GM12878 (cell line): ENCODE measurements around the gene NCMAP. TPM values are rescaled to one million over a fixed set of nuclear protein-coding genes. Genes with fewer than 3 reads are reported as not detected.

Experiments
- ATAC-seq: fragments of 200-7000 bp; cut with Tn5 transposase; 3 replicates; pipeline ENCODE4 v1.9.1; 2020; ENCODE audit warnings: mild to moderate bottlenecking, moderate library complexity
- BruUV-seq: library from RNA; stranded (reverse); fragments of 400-500 nt; replicated peaks from 2 replicates; lab custom pipeline; 2021; lab: Mats Ljungman, UMichigan
- CTCF ChIA-PET: fragments of 300-600 bp; sonication (Branson Sonifier 250); formaldehyde crosslinking; extraction: SDS; loops from one replicate; lab custom pipeline; 2021; ENCODE audit warnings: inconsistent platforms; lab: Yijun Ruan, JAX
- POLR2A ChIA-PET: fragments of 350-600 bp; formaldehyde crosslinking; extraction: SDS; loops from one replicate; lab custom pipeline; 2021; ENCODE audit warnings: inconsistent platforms; lab: Charles Lee
- RAD21 ChIA-PET: fragments of 300-600 bp; sonication (Branson Sonifier 250); formaldehyde crosslinking; loops from one replicate; lab custom pipeline; 2023; ENCODE audit warnings: antibody characterized with exemption; ENCODE audit not compliant: unreplicated experiment; lab: Charles Lee
- SMC1A ChIA-PET: fragments of 300-600 bp; sonication (Branson Sonifier 250); formaldehyde crosslinking; loops from one replicate; lab custom pipeline; 2023; ENCODE audit not compliant: unreplicated experiment, uncharacterized antibody; lab: Charles Lee
- DNase-seq: peaks from one replicate; pipeline ENCODE4 v3.0.0-alpha.2; 2011; ENCODE audit warnings: low read depth, low spot score
- FAIRE-seq: peaks from 3 replicates; lab custom pipeline; 2011; peaks lifted over from hg19 to GRCh38; lab: Jason Lieb, UNC
- H2AFZ ChIP-seq: 2 replicates; pipeline ENCODE4 v1.6.0; 2011; ENCODE audit warnings: low read depth, low read length, control low read depth; ENCODE audit not compliant: control insufficient read depth
- H3K27ac ChIP-seq: 2 replicates; pipeline ENCODE4 v1.5.1; 2011; ENCODE audit warnings: control low read depth; ENCODE audit not compliant: control insufficient read depth, insufficient read depth
- H3K27me3 ChIP-seq, 2 experiments: replicated peaks in 1 of 2; 2 replicates each; pipeline versions ENCODE4 v1.6.0 to v1.6.1; 2011; ENCODE audit warnings: low read length in 1 of 2; ENCODE audit not compliant: control insufficient read depth in 2 of 2, insufficient read depth in 2 of 2
- H3K36me3 ChIP-seq, 2 experiments: 2 replicates each; pipeline ENCODE4 v1.5.1; 2011; ENCODE audit warnings: low read length in 1 of 2; ENCODE audit not compliant: control insufficient read depth in 2 of 2, insufficient read depth in 2 of 2
- H3K4me1 ChIP-seq: 2 replicates; pipeline ENCODE4 v1.6.1; 2011; ENCODE audit warnings: mild to moderate bottlenecking, low read length, moderate library complexity, mixed read lengths; ENCODE audit not compliant: control insufficient read depth, insufficient read depth
- H3K4me2 ChIP-seq: 2 replicates; pipeline ENCODE4 v1.6.0; 2011; ENCODE audit warnings: control low read depth; ENCODE audit not compliant: control insufficient read depth, insufficient read depth
- H3K4me3 ChIP-seq: fragments of 200-600 bp; sonication (generic); 2 replicates; pipeline ENCODE4 v1.5.1; 2016
- H3K79me2 ChIP-seq: 2 replicates; pipeline ENCODE4 v1.6.0; 2011; ENCODE audit warnings: low read length; ENCODE audit not compliant: control insufficient read depth, insufficient read depth
- H3K9ac ChIP-seq: 2 replicates; pipeline ENCODE4 v1.8.0; 2011; ENCODE audit warnings: low read length, control low read depth, mixed read lengths; ENCODE audit not compliant: control insufficient read depth, insufficient read depth
- H3K9me3 ChIP-seq: replicated peaks from 3 replicates; pipeline ENCODE4 v1.5.1; 2011; ENCODE audit warnings: mild to moderate bottlenecking, low read length; ENCODE audit not compliant: control insufficient read depth, insufficient read depth
- H4K20me1 ChIP-seq: 2 replicates; pipeline ENCODE4 v1.6.0; 2011; ENCODE audit not compliant: control insufficient read depth, insufficient read depth
- ATF7 ChIP-seq: fragments of 450-650 bp; IDR thresholded peaks from 2 replicates; pipeline ENCODE4 v1.6.1; 2016; ENCODE audit warnings: low read depth, mild to moderate bottlenecking
- BACH1 ChIP-seq: fragments of 450-650 bp; IDR thresholded peaks from 2 replicates; pipeline ENCODE4 v1.6.1; 2017; ENCODE audit warnings: mild to moderate bottlenecking, borderline replicate concordance
- BCL11A ChIP-seq: IDR thresholded peaks from 2 replicates; pipeline ENCODE4 v1.6.1; 2011; ENCODE audit warnings: low read depth, low read length
- NFIC ChIP-seq: IDR thresholded peaks from 2 replicates; pipeline ENCODE4 v1.6.1; 2012; ENCODE audit warnings: low read depth, mild to moderate bottlenecking, inconsistent platforms, low read length, moderate library complexity
- NR2F1 ChIP-seq: fragments of 450-650 bp; conservative IDR thresholded peaks from 2 replicates; pipeline ENCODE4 v1.6.1; 2017; ENCODE audit warnings: mild to moderate bottlenecking
- POLR2A ChIP-seq: IDR thresholded peaks from 2 replicates; pipeline ENCODE4 v1.6.1; 2011; ENCODE audit warnings: low read depth, mild to moderate bottlenecking, low read length
- RAD21 ChIP-seq: IDR thresholded peaks from 2 replicates; pipeline ENCODE4 v1.6.1; 2011; ENCODE audit warnings: mild to moderate bottlenecking, low read depth, low read length, moderate library complexity; ENCODE audit not compliant: insufficient read depth
- RB1 ChIP-seq: fragments of 450-650 bp; formaldehyde crosslinking; IDR thresholded peaks from 2 replicates; pipeline ENCODE4 v1.6.1; 2017; ENCODE audit warnings: mild to moderate bottlenecking, borderline replicate concordance
- REST ChIP-seq: IDR thresholded peaks from 2 replicates; pipeline ENCODE4 v1.6.1; 2012; ENCODE audit warnings: mild to moderate bottlenecking, low read depth, low read length
- RUNX3 ChIP-seq: IDR thresholded peaks from 2 replicates; pipeline ENCODE4 v1.6.1; 2012; ENCODE audit warnings: low read length, inconsistent platforms
- SMC3 ChIP-seq: IDR thresholded peaks from 2 replicates; pipeline ENCODE4 v1.6.1; 2011; ENCODE audit warnings: low read length, improper control_type of control experiment, borderline replicate concordance
- STAT3 ChIP-seq: IDR thresholded peaks from 2 replicates; pipeline ENCODE4 v1.6.1; 2011; ENCODE audit warnings: low read depth, low read length, improper control_type of control experiment
- YBX1 ChIP-seq: fragments of 450-650 bp; IDR thresholded peaks from 2 replicates; pipeline ENCODE4 v1.6.1; 2016; ENCODE audit warnings: antibody characterized with exemption
- YY1 ChIP-seq: IDR thresholded peaks from 2 replicates; pipeline ENCODE4 v1.6.1; 2011; ENCODE audit warnings: low read depth, mild to moderate bottlenecking, low read length
- WGBS: methylation state at CpG from one replicate; pipeline ENCODE4 v1.1.6; 2016; ENCODE audit warnings: low lambda C conversion rate; ENCODE audit not compliant: insufficient replicate concordance, insufficient coverage; ENCODE audit errors: missing lambda C conversion rate; 5-methylcytosine and 5-hydroxymethylcytosine counted together
- in situ Hi-C: fragments of 300-500 bp; cut with MboI; formaldehyde crosslinking; loops from 9 replicates; pipeline ENCODE4 v1.14.3; 2018; ENCODE audit warnings: mixed read lengths
- intact Hi-C: fragments of 100-400 bp; cut with micrococcal nuclease; formaldehyde crosslinking; loops from one replicate; pipeline ENCODE4 v1.14.2; 2022; ENCODE audit not compliant: unreplicated experiment
- polyA plus RNA-seq, 11 experiments: library from polyadenylated mRNA; depleted of rRNA in 4 of 11; unstranded in 6 of 11; stranded (reverse) in 5 of 11; fragments of >200 nt; fragmentation: Nextera tagmentation in 4 of 11; fragmentation: Illumina TruSeq in 1 of 11; extraction: Ambion mirVana in 4 of 11; extraction: Trizol in 1 of 11; gene quantifications; 1 replicate in 1 of 11; 2 replicates in 10 of 11; pipeline versions ENCODE4 v1.2.1 to v1.2.3, GENCODE V29; 2011 to 2016; ENCODE audit warnings: inconsistent platforms in 2 of 11, missing spikeins in 2 of 11, low read depth in 1 of 11
- total RNA-seq, 4 experiments: library from RNA; depleted of rRNA in 3 of 4; stranded (reverse); fragments of >200 nt in 3 of 4; fragmentation: Illumina TruSeq in 1 of 4; extraction: Trizol in 1 of 4; gene quantifications; 2 replicates each; pipeline versions ENCODE4 v1.2.1 to v1.2.3, GENCODE V29; 2013 to 2021
- TF ChIP-seq, protein P1 (sequence below), 3 experiments: IDR thresholded peaks in 2 of 3; conservative IDR thresholded peaks in 1 of 3; 2 replicates each; pipeline ENCODE4 v1.5.1; 2011; ENCODE audit warnings: low read depth in 3 of 3, low read length in 3 of 3, mild to moderate bottlenecking in 3 of 3, control low read depth in 2 of 3, moderate library complexity in 2 of 3, inconsistent platforms in 1 of 3, mixed read lengths in 1 of 3; ENCODE audit not compliant: control insufficient read depth in 2 of 3, insufficient read depth in 1 of 3; ENCODE audit errors: extremely low read depth in 1 of 3

The NCMAP gene
- total and polyA plus RNA-seq, 10 of the 15 experiments (the other 5 are each of a cell fraction or from before 2014, with no cell fraction given): not detected

- TF ChIP-seq POLR2A: no peak
- no peak for TF ChIP-seq REST
- 0 out of 2 replicates have a peak, but pooled peaks have one; percentile 35 for TF ChIP-seq YY1
- no peak for TF ChIP-seq ATF7
- TF ChIP-seq, protein P1, sequence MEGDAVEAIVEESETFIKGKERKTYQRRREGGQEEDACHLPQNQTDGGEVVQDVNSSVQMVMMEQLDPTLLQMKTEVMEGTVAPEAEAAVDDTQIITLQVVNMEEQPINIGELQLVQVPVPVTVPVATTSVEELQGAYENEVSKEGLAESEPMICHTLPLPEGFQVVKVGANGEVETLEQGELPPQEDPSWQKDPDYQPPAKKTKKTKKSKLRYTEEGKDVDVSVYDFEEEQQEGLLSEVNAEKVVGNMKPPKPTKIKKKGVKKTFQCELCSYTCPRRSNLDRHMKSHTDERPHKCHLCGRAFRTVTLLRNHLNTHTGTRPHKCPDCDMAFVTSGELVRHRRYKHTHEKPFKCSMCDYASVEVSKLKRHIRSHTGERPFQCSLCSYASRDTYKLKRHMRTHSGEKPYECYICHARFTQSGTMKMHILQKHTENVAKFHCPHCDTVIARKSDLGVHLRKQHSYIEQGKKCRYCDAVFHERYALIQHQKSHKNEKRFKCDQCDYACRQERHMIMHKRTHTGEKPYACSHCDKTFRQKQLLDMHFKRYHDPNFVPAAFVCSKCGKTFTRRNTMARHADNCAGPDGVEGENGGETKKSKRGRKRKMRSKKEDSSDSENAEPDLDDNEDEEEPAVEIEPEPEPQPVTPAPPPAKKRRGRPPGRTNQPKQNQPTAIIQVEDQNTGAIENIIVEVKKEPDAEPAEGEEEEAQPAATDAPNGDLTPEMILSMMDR (IDR thresholded peaks at IDR 0.05 in 2 of 3, conservative IDR thresholded peaks at IDR 0.05 in 1 of 3; ENCODE audit: control insufficient read depth in 2 of 3, extremely low read depth in 1 of 3, insufficient read depth in 1 of 3, low read depth in 3 of 3, low read length in 3 of 3): peak; percentile 78 to 84 (median 78)
- no peak; the same call in 1 of the 2 replicates for TF ChIP-seq NR2F1
- TF ChIP-seq RB1: 0 out of 2 replicates have a peak, but pooled peaks have one; percentile 39
- TF ChIP-seq BCL11A: no peak
- TF ChIP-seq SMC3: peak; percentile 57; the same call in 1 of the 2 replicates
- TF ChIP-seq RUNX3: peak; percentile 50; the same call in 1 of the 2 replicates
- TF ChIP-seq NFIC: no peak
- no peak for TF ChIP-seq YBX1
- TF ChIP-seq BACH1: no peak
- peak; percentile 75 for TF ChIP-seq RAD21
- TF ChIP-seq STAT3: no peak
- no peak overlapping the region for H3K4me3 ChIP-seq
- 4% methylated on average over 9 of the region's 9 CpGs for WGBS
- no TSS peak for BruUV-seq
- no peaks in the 10 kb centered on the region for H3K36me3 ChIP-seq
- RAD21 ChIA-PET: interaction anchor here (0.6 to 1.9 kb wide), 16 partner anchors 46 to 437 kb away, joined by 3 to 15 read pairs (median 4); partner anchors contain the start of gene NIPAL3
- H3K79me2 ChIP-seq: no peaks in the 10 kb centered on the region
- CTCF ChIA-PET: interaction anchor here (0.6 to 3.2 kb wide), 56 partner anchors 8 to 1345 kb away, joined by 3 to 39 read pairs (median 4); partner anchors contain the start of gene NIPAL3
- H4K20me1 ChIP-seq: no peaks in the 10 kb centered on the region
- ATAC-seq: peak; percentile 98
- no peak for DNase-seq
- POLR2A ChIA-PET: no interaction called here
- intact Hi-C loops: loop anchor here (1.0 to 5.0 kb wide), 3 partner anchors 170 to 388 kb away; partner anchors contain the start of gene NIPAL3
- in situ Hi-C loops: no loop called here
- no peak overlapping the region for H3K4me2 ChIP-seq
- H2AFZ ChIP-seq: no peak overlapping the region
- H3K4me1 ChIP-seq: no peaks in the 10 kb centered on the region
- H3K27ac ChIP-seq: no peak overlapping the region
- no peaks in the 10 kb centered on the region for H3K9me3 ChIP-seq
- H3K9ac ChIP-seq: no peak overlapping the region
- H3K27me3 ChIP-seq: peaks cover 2 to 5% of the 10 kb centered on the region in 2 experiments; a peak in 2 of 4 replicates
- FAIRE-seq: peak; percentile 99
- SMC1A ChIA-PET: interaction anchor here (0.6 to 2.1 kb wide), 19 partner anchors 17 to 388 kb away, joined by 3 to 22 read pairs (median 3); partner anchors contain the start of gene NIPAL3
These were observed 31.3 kb downstream of the NCMAP start for GRCh38 chr1:24586970-24587820.
